ENCODE results near the gene C7orf33. TPM values are rescaled to one million over a fixed set of nuclear protein-coding genes. Genes with fewer than 3 reads are reported as not detected.
"Not testable (repeated sequence)": the region's sequence is repeated elsewhere in the genome, so short reads cannot be mapped to it uniquely, and the experiment has no call there.

Gene C7orf33
- total and polyA plus RNA-seq, 12 donors, result not detected

DNA sequence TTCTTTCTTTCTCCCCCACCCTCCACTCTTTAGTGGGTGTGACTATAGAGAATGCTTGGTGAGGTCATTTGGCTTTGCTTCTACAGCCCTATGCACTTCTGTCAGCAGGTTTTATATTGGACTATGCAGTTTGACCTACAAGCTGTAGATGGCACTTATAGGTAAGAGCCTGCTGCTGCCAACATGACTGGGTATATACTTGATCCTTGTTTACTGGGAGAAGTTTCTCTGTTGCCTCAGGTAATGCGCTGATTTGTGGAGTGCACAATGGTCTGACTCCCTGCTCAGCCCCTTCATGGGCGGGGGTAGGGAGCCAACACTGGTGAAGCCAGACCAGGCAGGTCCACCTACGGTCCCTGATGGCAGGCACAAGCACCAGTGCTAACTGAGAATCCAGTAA is 33.7 kb upstream of the C7orf33 start:
- H3K4me3 ChIP-seq, result no peak overlapping the region
- H3K27ac ChIP-seq, result no peak overlapping the region
- 80 to 90% (median 88%) methylated on average over 3 of the region's 3 CpGs for WGBS, 4 donors
- no peaks in the 10 kb centered on the region for H3K36me3 ChIP-seq (replicated peaks in 1 of 2)
- no peak for DNase-seq
- no peaks in the 10 kb centered on the region for H3K27me3 ChIP-seq
- intact Hi-C loops (cut with DNase I), result no loop called here
- H3K4me1 ChIP-seq (replicated peaks in 1 of 2), result no peaks in the 10 kb centered on the region
- TF ChIP-seq, protein P1, sequence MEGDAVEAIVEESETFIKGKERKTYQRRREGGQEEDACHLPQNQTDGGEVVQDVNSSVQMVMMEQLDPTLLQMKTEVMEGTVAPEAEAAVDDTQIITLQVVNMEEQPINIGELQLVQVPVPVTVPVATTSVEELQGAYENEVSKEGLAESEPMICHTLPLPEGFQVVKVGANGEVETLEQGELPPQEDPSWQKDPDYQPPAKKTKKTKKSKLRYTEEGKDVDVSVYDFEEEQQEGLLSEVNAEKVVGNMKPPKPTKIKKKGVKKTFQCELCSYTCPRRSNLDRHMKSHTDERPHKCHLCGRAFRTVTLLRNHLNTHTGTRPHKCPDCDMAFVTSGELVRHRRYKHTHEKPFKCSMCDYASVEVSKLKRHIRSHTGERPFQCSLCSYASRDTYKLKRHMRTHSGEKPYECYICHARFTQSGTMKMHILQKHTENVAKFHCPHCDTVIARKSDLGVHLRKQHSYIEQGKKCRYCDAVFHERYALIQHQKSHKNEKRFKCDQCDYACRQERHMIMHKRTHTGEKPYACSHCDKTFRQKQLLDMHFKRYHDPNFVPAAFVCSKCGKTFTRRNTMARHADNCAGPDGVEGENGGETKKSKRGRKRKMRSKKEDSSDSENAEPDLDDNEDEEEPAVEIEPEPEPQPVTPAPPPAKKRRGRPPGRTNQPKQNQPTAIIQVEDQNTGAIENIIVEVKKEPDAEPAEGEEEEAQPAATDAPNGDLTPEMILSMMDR (IDR thresholded peaks at IDR 0.05), result no peak
- TF ChIP-seq POLR2A (IDR thresholded peaks at IDR 0.05), result no peak
- no peaks in the 10 kb centered on the region for H3K9me3 ChIP-seq (replicated peaks in 1 of 3)

DNA sequence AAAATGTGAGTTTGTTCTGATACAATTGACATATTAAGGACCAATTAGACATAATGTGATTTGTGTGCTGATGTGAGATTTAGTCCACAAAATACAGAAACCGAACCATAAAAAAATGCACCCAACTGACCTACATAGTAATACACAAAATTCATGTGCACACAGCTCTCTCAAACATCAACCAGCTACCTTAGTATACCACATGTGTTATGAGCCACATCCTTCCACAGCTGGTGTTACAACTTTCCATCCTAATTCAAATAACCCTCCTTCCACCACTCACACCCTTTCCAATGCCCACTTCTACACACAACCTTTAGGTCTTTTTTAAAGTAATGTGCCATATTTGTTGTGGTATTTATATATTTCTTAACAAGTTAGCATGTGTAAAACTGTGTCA is 31.7 kb upstream of the C7orf33 start:
- 84 to 94% (median 89%) methylated on average over 1 of the region's 1 CpG for WGBS, 4 donors
- H3K9me3 ChIP-seq (replicated peaks in 1 of 3), result no peaks in the 10 kb centered on the region
- no peaks in the 10 kb centered on the region for H3K36me3 ChIP-seq (replicated peaks in 1 of 2)
- no peak overlapping the region for H3K4me3 ChIP-seq
- no peak for DNase-seq
- no peaks in the 10 kb centered on the region for H3K27me3 ChIP-seq
- H3K4me1 ChIP-seq (replicated peaks in 1 of 2), result no peaks in the 10 kb centered on the region
- intact Hi-C loops (cut with DNase I), result no loop called here
- no peak overlapping the region for H3K27ac ChIP-seq
- TF ChIP-seq POLR2A (IDR thresholded peaks at IDR 0.05), result no peak
- TF ChIP-seq, protein P1 (IDR thresholded peaks at IDR 0.05), result no peak

DNA sequence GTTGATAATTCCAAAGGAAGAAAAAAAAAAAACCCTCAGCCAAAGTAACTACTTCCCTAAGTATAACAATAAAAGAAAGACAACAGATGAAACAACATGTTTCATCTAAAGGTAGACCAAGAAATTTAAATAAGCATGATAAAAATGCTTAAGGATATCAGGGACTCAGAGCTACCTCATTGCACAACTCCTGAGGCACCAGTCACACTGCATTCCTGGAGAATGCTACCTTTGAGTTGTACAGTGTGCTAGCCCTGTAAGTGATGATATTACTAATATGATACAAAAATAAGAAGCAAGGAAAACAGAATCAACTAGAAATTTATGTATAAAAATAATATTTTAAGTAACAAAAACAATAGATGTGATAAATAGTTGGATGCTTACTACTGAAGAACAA is 29.5 kb upstream of the C7orf33 start:
- H3K27ac ChIP-seq, result no peak overlapping the region

DNA sequence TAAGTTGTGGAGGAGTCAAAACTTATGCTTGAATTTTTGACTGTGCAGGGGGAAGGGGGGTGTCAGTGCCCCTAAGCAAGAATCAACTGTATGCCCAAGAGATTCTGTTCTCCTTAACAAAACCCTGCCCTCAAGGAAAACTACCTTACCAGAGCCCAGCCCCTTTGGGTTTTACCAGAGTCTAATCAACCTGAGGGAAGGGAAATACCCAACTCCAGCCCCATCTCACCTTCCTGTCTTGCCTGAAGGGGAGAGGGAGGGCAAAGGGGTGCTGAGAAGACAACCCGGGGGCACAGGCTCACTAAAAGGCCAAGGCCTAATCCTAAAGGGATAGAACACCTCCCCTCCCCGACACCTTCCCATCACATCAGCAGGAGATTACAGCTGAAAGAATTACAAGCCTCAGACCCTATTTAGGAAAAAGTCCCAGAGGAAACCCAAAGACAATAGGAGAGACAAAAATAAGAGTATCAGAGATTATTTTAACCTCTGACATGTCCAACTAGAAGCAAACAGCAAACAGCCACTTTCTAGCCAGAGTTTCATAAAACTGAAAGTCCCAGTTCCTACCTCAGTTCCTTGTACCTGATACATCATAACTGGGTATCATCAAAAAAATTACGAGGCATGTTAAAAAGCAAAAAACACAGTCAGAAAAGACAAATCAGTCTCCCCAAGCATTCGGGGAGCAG is 26.8 kb upstream of the C7orf33 start:
- intact Hi-C loops (cut with DNase I), result no loop called here
- H3K4me1 ChIP-seq (replicated peaks in 1 of 2), result peaks cover 8 to 9% of the 10 kb centered on the region in 2 donors
- no peaks in the 10 kb centered on the region for H3K36me3 ChIP-seq (replicated peaks in 1 of 2)
- no peak for DNase-seq
- TF ChIP-seq POLR2A (IDR thresholded peaks at IDR 0.05), result no peak
- TF ChIP-seq, protein P1 (IDR thresholded peaks at IDR 0.05), result no peak
- 55 to 79% (median 63%) methylated on average over 4 of the region's 4 CpGs for WGBS, 4 donors
- H3K27ac ChIP-seq, result peak overlapping the region in 2 of 5 donors; percentile 34 to 84
- peak overlapping the region in 1 of 4 donors; percentile 40 for H3K4me3 ChIP-seq
- H3K9me3 ChIP-seq (replicated peaks in 1 of 3), result no peaks in the 10 kb centered on the region
- H3K27me3 ChIP-seq, result no peaks in the 10 kb centered on the region

More for the DNA sequence above, 29.5 kb upstream of the C7orf33 start:
- Histone ChIP-seq H3K27me3 (no peaks in the 10 kb centered on the region), H3K4me3 (no peak overlapping the region), H3K9me3 (replicated peaks in 1 of 3) (no peaks in the 10 kb centered on the region), H3K36me3 (replicated peaks in 1 of 2) (no peaks in the 10 kb centered on the region), H3K4me1 (replicated peaks in 1 of 2) (peaks cover 8 to 9% of the 10 kb centered on the region in 2 donors)
- intact Hi-C loops (cut with DNase I), result no loop called here
- TF ChIP-seq POLR2A (IDR thresholded peaks at IDR 0.05), result no peak
- TF ChIP-seq, protein P1 (IDR thresholded peaks at IDR 0.05), result no peak
- DNase-seq, result no peak

DNA sequence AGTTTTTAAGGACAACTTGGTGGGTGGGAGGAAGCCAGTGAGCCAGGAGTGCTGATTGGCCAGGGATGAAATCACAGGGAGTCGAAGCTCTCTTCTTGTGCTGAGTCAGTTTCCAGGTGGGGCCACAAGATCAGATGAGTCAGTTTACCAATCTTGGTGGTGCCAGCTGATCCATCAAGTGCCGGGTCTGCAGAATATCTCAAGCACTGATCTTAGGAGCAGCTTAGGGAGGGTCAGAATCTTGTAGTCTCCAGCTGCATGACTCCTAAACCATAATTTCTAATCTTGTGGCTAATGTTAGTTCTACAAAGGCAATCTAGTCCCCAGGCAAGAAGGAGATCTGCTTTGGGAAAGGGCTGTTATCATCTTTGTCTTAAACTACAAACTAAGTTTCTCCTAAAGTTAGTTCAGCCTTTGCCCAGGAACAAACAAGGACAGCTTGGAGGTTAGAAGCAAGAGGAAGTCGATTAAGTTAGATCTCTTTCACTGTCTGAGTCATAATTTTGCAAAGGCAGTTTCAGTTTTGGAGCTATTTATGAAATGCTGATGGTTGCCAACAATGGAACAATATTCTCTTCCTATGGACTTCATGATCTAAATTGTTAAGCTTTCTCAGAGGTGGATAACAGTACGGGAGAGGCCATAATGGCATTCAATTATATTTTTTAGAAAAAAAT is 26.2 kb upstream of the C7orf33 start:
- H3K4me1 ChIP-seq (replicated peaks in 1 of 2); H3K36me3 ChIP-seq (replicated peaks in 1 of 2); H3K9me3 ChIP-seq (replicated peaks in 1 of 3); intact Hi-C loops (cut with DNase I); H3K27me3 ChIP-seq: not testable (repeated sequence)
- 7 to 15% (median 11%) methylated on average over 4 of the region's 4 CpGs for WGBS, 4 donors
- Histone ChIP-seq H3K27ac (peak overlapping the region; percentile 34 to 84 (median 67)), H3K4me3 (peak overlapping the region in 1 of 4 donors; percentile 40)
- DNase-seq, result peak in 5 of 7 donors; percentile 20 to 57 (median 25)
